ENCODE measurements around the gene CHAF1B.
"Not testable (repeated sequence)": the region's sequence is repeated elsewhere in the genome, so short reads cannot be mapped to it uniquely, and the experiment has no call there.

The CHAF1B gene

DNA sequence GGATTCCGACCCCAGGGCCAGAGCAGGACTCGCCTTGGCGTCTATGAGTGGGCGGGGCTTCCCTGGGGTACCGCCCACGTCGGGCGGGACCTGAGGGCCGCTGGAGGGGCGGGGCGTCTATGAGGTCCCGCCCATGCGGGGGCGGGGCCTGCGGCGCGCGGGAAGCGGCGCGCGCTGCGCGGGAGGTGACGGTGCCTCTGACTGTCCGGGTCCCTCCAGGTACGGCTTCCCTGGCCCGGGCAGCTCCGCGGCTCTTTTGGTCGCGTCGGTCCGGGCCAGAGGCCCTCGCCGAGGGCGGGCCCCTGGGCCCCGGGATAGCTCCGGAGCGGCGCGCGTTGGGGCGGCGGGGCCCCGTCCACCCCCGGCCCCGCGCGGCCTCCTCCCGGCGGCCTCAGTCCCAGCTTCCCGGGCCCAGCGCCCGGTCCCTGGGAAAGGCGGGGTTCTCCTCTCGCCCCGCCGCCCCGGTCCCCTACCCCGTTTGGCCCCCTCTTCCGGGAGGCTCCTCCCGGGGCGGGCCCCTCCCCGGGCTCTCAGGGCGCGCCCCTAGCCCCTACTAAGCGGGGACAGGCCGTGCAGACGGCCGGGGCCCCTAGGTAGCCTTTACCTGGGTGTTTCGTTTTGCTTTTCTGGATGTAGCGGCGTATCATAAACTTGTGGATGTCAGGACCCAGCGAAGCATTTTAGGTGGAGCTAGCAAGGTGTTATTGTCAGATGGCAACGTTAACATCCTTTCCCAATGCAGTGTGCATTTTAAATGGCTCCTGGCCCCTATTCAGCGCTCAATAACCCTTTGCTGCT is at the start of gene CHAF1B:
Gene CHAF1B (plus strand): TSS at position 160 of the 798 bp plus-strand sequence. CDS start 745 bp downstream, outside the sequence.
- peak; percentile 91 for DNase-seq

DNA sequence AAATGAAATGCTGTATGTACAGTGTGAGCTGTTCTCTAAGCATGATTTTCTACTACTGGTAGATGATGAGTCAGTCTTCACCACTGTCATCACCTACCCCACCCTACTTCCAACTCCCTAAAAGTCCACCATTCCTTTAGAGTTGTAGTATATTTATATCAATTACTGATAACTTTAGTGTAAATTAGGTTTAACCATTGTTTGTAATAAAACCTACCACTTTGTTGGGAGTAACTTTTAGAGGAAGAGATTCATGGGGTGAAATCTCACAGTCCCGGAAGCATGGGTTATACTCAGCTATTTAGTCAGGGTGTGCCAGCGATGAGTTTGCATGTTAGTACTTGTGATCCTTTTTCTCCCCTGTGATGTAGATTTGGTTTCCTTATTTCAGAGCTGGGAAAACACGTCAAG is 48.1 kb upstream of the CHAF1B start:
- no peak for DNase-seq

DNA sequence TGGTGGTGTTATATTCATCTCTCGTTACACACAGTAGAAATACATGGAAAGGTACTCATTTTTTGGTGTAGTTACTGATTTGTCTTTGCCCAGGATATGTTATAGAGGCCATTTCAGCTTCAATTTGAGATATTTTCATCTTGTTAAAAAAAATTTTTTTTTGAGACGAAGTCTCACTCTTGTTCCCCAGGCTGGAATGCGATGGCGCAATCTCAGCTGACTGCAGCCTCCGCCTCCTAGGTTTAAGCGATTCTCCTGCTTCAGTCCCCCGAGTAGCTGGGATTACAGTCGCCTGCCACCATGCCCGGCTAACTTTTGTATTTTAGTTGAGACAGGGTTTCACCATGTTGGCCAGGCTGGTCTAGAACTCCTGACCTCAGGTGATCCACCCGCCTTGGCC is 46.2 kb upstream of the CHAF1B start:
- DNase-seq, result no peak

DNA sequence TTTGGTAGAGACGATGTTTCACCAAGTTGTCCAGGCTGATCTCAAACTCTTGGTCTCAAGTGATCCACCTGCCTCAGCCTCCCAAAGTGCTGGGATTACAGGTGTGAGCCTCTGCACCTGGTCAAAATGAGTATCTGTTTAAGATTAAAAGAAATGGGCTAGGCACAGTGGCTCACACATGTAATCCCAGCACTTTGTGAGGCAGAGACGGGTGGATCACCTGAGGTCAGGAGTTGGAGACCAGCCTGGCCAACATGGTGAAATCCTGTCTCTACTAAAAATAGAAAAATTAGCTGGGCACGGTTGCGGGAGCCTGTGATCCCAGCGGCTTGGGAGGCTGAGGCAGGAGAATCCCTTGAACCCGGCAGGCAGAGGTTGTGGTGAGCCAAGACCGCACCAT is 42.6 kb upstream of the CHAF1B start:
- DNase-seq, result not testable (repeated sequence)

DNA sequence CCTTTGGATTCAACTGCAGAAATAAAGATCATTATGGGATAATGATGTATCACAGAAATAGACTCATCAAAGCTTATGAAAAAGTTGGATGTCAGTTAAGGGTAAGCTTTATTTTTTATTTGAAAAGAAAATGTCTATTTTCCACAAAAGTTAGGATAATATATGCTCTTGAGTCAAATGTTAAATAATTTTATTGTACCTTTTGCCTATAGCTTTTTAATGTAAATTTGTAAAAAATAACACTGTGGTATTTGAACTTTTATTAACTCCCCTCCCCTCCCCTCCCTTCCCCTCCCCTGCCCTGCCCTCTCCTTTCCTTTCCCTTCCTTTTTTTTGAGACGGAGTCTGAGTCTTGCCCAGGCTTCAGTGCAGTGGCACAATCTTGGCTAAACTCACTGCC is 40.3 kb upstream of the CHAF1B start:
- DNase-seq, result no peak

DNA sequence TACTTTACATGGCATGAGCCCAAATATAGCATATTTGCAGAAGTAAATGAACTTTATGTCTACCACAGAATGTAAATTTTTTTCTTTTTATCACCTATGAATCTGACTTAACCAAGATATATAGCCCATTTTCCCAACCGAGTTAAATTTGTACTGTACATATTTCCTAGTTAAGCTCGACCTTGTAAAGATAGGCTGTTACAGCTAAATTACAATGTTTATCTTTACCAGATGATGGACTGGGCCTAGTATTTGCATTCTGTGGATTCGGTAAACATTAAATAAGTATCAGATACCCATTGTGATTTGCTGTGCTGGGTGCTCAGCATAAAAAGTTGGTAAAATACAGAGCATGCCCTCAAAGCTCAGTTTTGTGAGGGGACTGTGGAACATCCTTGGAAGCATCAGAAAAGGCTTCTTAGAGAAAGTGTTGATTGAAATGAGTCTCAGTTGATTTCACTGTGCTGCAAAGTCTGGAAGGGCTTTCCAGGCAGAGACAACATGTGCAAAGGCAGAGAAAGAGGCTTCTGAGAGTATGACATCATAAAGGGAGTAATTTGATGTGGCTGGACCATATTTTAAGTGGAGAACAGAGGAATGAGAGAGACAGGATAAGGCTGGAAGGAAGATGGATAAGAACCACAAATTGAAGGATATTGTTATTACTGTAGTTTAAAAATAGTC is 37.8 kb upstream of the CHAF1B start:
- DNase-seq, result no peak

DNA sequence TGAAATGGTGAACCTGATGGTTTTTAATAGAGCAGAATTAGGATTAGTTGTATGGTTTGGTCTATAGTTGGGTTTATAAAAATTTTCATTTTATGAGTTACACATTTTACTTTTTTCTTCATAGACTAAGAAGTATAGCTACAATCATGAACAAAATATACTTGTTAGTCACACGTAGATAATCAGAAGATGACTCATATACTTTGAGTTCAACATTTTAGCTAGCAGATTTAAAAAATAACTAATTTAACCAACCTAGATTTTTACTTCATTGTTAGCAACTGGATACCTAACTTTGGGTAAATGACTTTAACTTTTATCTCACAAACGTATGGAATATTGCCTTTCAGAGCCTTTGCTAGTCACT is 37.2 kb upstream of the CHAF1B start:
- no peak for DNase-seq

DNA sequence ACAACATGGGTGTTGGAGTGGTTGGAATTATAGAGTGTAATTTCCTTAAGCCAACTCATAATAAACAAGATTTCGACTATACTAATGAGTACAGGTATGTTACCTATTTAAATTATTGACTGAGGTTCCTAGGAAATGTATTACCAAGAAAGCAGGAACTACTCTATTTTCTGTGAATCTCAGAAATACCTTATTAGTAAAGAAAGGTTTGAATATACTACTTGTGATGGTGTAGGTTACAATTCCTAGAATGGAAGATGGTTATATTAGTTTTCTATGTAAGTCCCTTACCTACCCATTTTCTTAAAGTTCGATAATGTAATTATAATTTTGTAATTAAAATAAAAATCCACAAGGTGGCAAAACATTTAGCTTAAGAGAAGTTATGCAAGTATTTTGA is 35.9 kb upstream of the CHAF1B start:
- DNase-seq, result no peak

DNA sequence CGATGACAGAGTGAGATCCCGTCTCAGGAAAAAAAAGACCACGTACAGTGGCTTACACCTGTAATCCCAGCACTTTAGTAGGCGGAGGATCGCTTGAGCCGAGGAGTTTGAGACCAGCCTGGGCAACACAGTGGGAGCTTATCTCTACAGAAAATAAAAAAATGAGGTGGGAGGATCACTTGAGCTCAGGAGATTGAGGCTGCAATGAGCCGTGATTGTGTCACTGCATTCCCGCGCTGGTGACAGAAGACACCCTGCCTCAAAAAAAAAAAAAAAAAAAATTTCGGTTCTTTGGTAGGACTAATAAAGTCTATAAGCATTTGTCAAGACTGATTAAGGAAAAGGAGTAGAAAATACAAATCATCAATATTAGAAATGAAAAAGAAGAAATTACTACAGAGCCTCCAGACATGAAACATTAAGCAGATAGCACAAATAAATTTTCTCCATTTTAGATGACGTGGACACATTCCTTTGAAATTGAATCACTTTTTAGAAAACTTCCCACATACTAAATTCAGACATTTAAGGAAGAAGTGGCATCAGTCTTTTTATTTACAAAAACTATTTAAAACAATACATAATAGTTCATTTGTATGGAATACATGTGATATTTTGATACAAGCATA is 34.8 kb upstream of the CHAF1B start:
- no peak for DNase-seq

DNA sequence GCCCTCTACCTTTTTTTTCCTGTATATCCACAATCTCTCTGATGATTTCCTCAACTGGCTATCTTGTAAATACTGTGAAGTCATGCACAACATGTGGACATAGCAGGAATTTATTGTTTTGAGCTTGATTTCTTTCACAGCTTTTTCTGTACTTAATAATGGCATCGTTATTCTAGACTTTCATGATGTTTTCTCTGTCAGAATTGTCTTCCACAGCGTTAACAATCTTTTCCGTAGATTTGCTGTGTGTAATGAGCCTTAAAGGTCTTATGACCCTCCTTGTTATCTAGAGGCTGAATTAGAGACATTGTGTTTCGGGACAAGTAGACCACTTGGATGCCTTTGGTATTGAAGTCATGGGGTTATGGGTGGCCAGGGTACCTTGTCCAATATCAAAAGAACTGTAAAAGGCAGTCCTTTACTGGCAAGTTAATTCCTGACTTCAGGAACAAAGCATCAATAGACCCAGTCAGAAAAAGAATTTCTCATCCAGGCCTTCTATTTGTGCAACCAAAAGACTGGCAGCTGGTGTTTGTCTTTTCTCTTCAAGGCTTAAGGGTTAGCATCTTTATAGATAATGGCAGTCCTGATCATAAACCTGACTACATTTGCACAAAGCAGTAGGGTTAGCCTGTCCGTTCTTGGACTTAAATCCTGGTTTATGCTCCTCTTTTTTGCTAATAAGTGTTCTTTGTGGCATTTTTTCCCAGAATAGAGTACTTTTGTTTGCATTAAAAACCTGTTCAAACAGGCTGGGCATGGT is 30.1 kb upstream of the CHAF1B start:
- DNase-seq, result no peak

DNA sequence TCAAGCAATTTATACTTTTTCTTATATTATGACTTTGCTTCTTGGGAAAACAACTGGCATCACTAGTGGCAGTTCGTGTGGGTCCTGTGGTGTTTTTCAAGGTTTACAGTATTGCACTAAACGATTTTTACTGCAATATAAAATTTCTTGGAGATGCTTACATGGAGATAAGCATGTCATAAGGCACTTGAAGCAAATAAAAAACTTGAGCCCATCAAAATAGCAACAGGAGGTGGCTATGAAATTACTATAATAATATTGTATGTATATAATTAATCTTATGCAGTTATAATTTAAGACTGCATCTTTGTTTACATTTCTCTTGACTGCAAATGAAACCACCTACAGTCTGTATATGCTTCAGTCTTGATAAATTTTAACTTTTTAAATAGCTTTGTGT is 29.3 kb upstream of the CHAF1B start:
- DNase-seq, result no peak

DNA sequence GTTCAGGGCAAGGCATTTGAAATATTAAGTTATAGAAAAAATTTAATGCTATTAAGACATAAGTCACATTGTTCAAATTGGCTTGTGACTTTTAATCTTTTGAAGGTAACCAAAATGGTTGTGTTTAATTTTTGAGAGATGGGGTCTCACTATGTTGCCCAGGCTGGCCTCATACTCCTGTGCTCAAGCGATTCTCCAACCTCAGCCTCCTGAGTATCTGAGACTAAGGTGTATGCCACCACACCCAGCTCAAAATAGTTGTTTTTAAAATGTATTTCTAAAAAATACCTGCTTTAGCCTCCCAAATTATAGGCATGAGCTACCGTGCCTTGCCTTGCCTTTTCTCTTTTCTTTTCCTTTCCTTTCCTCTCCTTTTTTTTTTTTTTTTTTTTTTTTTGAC is 26.0 kb upstream of the CHAF1B start:
- DNase-seq, result no peak

DNA sequence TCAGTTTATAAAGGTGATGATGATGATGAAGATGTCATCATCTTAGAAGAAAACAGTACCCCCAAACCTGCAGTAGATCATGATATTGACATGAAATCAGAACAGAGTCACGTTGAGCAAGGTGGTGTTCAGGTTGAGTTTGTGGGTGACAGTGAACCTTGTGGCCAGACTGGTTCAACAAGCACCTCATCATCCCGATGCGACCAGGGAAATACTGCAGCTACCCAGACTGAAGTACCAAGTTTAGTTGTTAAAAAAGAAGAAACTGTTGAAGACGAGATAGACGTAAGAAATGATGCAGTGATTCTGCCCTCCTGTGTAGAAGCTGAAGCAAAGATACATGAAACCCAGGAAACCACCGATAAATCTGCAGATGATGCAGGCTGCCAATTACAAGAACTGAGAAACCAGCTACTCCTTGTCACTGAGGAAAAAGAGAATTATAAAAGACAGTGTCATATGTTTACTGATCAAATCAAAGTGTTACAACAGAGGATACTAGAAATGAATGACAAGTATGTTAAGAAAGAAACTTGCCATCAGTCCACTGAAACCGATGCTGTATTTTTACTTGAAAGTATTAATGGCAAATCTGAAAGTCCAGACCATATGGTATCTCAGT is 16.0 kb upstream of the CHAF1B start:
- peak; percentile 50 for DNase-seq

DNA sequence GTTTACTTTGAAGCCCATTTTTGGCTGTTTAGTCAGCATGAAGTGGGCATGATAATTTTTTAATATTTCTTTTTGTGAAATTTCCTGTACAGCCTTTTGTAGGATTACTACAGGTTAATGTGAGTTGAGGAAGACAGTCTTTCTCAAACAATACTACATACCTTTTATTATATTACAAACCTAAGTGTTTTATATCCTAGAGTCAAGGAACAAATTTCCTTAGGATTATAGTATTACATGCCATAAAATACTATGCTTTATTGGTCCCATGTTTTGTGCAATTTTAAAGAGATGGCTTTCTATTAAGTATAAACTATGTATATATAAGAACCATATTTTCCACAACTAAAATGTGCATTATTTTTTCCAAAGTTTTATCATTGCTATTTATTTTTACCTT is 9.2 kb upstream of the CHAF1B start:
- no peak for DNase-seq

DNA sequence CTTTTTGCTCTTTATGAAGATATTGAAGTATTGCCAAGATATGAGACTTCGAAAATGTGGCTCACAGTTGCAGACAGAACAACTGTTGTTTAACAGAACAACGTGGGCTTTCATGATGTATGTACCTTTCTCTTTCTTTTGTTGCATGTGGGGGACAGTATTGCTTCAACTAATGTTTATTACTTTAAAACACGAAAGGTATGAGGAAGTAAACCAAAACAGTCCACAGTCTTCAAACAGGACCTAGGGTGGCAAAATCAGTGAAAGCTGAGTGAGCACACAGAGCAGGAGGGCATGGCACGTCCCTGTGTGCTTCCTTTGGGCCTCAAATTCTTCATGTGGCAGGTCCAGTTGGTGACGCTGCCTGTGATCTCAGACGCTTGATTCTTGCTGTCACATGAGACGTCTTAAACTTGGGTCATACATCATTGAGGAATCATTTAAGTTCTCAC is 7.8 kb upstream of the CHAF1B start:
- DNase-seq, result no peak

DNA sequence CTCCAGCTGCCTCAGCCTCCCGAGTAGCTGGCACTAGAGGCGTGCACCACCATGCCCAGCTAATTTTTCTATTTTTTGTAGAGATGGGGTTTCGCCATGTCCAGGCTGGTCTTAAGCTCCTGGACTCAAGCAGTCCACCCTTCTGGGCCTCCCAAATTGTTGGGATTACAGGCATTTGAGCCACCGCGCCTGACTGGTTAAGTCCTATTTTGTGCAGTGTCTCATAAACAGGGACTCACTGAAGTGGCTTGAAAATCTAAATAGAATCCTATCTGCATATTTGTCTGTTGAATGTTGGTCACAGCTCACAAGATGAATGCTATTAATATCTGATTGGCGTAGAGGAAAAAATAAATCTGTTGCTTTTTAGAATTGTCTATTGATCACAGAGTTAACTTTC is 5.9 kb upstream of the CHAF1B start:
- DNase-seq, result no peak

DNA sequence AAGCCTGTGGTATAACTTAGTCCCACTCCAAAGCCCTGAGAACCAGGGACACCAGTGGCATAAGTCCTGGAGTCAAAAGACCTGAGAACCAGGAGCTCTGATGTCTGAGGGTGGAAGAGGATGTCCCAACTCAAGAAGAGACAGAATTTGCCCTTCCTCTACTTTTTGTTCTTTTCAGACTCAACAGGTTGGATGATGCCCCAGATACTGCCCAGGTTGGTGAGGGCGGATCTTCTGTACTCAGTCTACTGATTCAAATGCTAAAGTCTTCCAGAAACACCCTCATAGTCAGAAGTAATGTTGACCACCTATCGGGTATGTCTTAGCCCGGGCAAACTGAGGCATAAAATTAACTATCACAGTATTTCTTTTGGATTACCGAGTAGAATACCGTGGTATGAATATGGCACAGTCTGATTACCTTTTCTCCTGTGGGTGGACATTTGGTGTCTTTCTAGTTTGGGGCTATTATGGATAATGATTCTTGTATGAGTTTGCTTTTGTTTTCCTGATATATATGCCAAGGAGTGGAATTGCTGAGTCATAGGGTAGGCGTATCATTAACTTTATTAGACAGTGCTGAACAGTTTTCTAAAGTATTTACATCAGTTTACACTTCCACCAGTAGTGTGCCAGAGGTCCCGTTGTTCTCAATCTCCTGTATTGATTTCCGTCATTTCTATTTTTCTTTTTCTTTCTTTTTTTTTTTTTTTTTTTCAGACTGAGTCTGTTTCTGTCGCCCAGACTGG is 3.2 kb upstream of the CHAF1B start:
- DNase-seq, result no peak

DNA sequence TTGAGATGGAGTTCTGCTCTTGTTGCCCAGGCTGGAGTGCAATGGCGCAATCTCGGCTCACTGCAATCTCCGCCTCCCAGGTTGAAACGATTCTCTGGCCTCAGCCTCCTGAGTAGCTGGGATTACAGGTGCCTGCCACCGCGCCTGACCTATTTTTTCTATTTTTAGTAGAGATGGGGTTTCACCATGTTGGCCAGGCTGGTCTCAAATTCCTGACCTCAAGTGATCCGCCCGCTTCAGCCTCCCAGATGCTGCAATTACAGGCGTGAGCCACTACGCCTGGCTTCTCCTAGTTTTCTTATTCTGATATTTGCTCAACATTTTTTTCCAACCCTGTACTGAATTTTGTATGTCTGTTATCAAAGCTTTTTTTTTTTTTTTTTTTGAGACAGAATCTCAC is 2.5 kb upstream of the CHAF1B start:
- DNase-seq, result not testable (repeated sequence)

DNA sequence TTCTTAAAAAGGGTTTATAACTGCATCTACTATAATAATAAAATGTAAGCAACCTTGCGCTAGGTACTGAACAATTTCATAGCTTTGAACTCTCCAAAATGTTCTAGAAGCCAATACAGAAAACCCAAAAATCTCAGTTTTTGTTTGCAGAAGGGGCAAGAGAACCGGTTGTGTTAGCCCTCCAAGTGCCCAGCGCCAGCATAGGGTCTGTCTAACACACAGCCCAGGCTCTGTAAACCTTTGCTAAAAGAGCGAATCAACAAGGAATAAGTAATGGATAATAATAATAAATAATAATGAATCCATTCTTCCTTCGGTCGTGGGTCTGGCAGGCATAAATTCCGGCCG is 333 bp upstream of the CHAF1B start:
- DNase-seq, result no peak

DNA sequence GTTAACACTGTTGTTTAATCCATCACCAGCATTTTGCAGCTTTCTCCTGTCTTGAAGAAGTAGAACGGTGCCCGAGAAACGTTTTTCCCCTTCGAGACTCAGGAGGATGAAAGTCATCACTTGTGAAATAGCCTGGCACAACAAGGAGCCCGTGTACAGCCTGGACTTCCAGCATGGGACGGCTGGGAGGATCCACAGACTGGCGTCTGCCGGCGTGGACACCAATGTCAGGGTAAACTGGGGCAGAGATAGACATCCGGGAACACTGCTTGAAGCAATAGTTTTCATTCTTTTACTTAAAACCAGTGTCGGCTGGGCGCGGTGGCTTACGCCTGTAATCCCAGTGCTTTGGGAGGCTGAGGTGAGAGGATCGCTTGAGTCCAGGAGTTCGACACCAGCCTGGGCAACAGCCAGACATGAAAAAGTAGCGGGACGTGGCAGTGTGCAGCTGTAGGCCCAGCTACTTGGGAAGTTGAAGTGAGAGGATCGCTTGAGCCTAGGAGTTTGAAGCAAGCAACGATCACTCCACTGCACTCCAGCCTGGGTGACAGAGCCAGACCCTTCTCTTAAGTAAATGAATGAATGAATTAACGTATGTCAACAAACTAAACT is 945 bp downstream of the CHAF1B start:
- no peak for DNase-seq

DNA sequence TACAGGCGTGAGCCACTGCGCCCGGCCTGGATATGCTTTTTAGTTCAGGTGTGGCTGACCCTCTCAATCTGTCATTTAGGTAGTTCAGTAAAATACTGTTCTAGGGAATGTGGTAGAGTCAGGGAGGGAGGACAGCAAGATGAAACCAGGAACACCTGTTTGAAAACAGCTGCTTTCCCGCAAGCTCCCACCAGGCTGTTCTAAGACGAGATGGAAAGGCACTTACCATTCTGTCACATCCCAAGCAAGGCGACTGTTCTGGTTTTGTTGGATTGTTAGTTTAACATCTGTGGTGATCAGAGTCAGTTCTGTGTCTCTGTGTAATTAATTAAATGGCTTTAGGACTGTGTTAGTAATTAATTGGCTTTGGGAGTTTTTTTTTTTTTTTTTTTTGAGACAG is 2.9 kb downstream of the CHAF1B start:
- DNase-seq, result no peak

DNA sequence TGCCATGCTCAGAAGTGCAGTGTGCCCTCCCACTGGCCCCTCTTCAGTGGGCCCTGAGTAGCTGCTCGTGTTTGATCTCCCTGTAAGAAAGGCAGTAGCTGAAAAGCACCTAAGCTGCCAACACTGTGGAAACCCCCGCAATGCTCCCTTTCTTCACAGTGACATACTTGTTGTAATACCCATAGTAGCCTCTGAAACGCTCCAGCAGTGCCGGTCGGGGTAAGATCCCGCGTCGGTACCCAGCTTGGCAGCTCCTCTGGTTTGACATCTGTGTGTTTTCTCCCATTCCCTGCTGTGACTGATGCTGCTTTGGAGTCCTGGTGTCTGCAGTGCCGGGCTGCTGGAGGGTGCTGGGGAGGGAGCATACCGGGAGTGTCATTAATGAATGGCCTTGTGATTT is 3.6 kb downstream of the CHAF1B start:
- DNase-seq, result no peak

Data from activated CD4-positive, alpha-beta T cell treated with anti-CD3 and anti-CD28 coated beads, Interleukin-2, Interleukin-6, amounts not matched to agents 100 ng/mL and 50 ng/mL, durations not matched to agents 16 hours and 8 hours (primary cell).